BLaER1 treated with 17β-estradiol and CSF1 and Interleukin-3, amounts not matched to agents 10 nM and 100 nM (cell line): ENCODE measurements around the gene RANBP3.

ENCODE experiments used
- H3K27ac ChIP-seq, 11 experiments: shearing (Covaris generic); formaldehyde crosslinking; 2 replicates each; pipeline ENCODE4 v1.8.1; 2022
- H3K27me3 ChIP-seq, 11 experiments: shearing (Covaris generic); formaldehyde crosslinking; 2 replicates each; pipeline ENCODE4 v1.8.1; 2022
- H3K36me3 ChIP-seq, 11 experiments: shearing (Covaris generic); formaldehyde crosslinking; 2 replicates each; pipeline ENCODE4 v1.8.1; 2022
- H3K4me1 ChIP-seq, 10 experiments: shearing (Covaris generic); formaldehyde crosslinking; 2 replicates each; pipeline ENCODE4 v1.8.1; 2022
- H3K4me2 ChIP-seq, 11 experiments: shearing (Covaris generic); formaldehyde crosslinking; 2 replicates each; pipeline ENCODE4 v1.8.1; 2022
- H3K4me3 ChIP-seq, 10 experiments: shearing (Covaris generic); formaldehyde crosslinking; 2 replicates each; pipeline ENCODE4 v1.8.1; 2022
- H3K9ac ChIP-seq, 11 experiments: shearing (Covaris generic); formaldehyde crosslinking; 2 replicates each; pipeline ENCODE4 v1.8.1; 2022
- H3K9me3 ChIP-seq, 11 experiments: shearing (Covaris generic); formaldehyde crosslinking; replicated peaks in 1 of 11; 2 replicates each; pipeline ENCODE4 v1.8.1; 2022
- H4K20me1 ChIP-seq, 11 experiments: shearing (Covaris generic); formaldehyde crosslinking; 2 replicates each; pipeline ENCODE4 v1.8.1; 2022
- Cebpa-rat ChIP-seq, 11 experiments: shearing (Covaris generic); IDR thresholded peaks; 2 replicates each; pipeline ENCODE4 v1.8.1; 2022

The RANBP3 gene

GRCh38 chr19:5931251-5931650, 46.7 kb downstream of the RANBP3 start:
- Histone ChIP-seq H3K4me2 (no peak overlapping the region), H3K9me3 (no peaks in the 10 kb centered on the region), H3K4me3 (no peak overlapping the region), H3K27me3 (no peaks in the 10 kb centered on the region), H4K20me1 (peaks cover 26 to 84% (median 54%) of the 10 kb centered on the region in 11 experiments; a peak in 20 of 22 replicates), H3K36me3 (peaks cover 88 to 100% (median 98%) of the 10 kb centered on the region in 11 experiments), H3K9ac (no peak overlapping the region), H3K4me1 (peaks cover 0 to 30% (median 25%) of the 10 kb centered on the region in 10 experiments; a peak in 15 of 20 replicates), H3K27ac (no peak overlapping the region)
- TF ChIP-seq Cebpa-rat (IDR thresholded peaks at IDR 0.05) = no peak

- no peaks in the 10 kb centered on the region for H3K9me3 ChIP-seq
- H3K9ac ChIP-seq = peak overlapping the region in 1 of 11 experiments; percentile 33; a peak in 1 of 22 replicates
- H3K36me3 ChIP-seq = peaks cover 97 to 100% (median 100%) of the 10 kb centered on the region in 11 experiments
- H3K4me3 ChIP-seq = no peak overlapping the region
- no peaks in the 10 kb centered on the region for H3K27me3 ChIP-seq
- TF ChIP-seq Cebpa-rat (IDR thresholded peaks at IDR 0.05) = no peak
- H4K20me1 ChIP-seq = peaks cover 10 to 79% (median 44%) of the 10 kb centered on the region in 11 experiments; a peak in 19 of 22 replicates
- no peak overlapping the region for H3K27ac ChIP-seq
- H3K4me2 ChIP-seq = no peak overlapping the region
- peaks cover 0 to 14% (median 10%) of the 10 kb centered on the region in 10 experiments; a peak in 8 of 20 replicates for H3K4me1 ChIP-seq
Observed at GRCh38 chr19:5929625-5930024, 48.3 kb downstream of the RANBP3 start.

- H3K4me3 ChIP-seq = no peak overlapping the region
- peak overlapping the region in 1 of 11 experiments; percentile 12; a peak in 1 of 22 replicates for H3K9ac ChIP-seq
- peaks cover 100% of the 10 kb centered on the region in 11 experiments for H3K36me3 ChIP-seq
- H3K4me2 ChIP-seq = no peak overlapping the region
- H3K27ac ChIP-seq = no peak overlapping the region
- H3K27me3 ChIP-seq = no peaks in the 10 kb centered on the region
- H3K9me3 ChIP-seq = no peaks in the 10 kb centered on the region
- peaks cover 7 to 79% (median 40%) of the 10 kb centered on the region in 11 experiments; a peak in 19 of 22 replicates for H4K20me1 ChIP-seq
- H3K4me1 ChIP-seq = peaks cover 0 to 12% (median 9%) of the 10 kb centered on the region in 10 experiments; a peak in 7 of 20 replicates
- TF ChIP-seq Cebpa-rat (IDR thresholded peaks at IDR 0.05) = no peak
Observed at GRCh38 chr19:5929179-5929578, 48.8 kb downstream of the RANBP3 start.

GRCh38 chr19:5927441-5927821, 50.5 kb downstream of the RANBP3 start:
- H3K9ac ChIP-seq = peak overlapping the region in 4 of 11 experiments; percentile 26 to 35 (median 30); a peak in 4 of 22 replicates
- no peak for TF ChIP-seq Cebpa-rat (IDR thresholded peaks at IDR 0.05)
- peak overlapping the region in 1 of 11 experiments; percentile 7; a peak in 2 of 22 replicates for H3K27ac ChIP-seq
- peaks cover 0 to 12% (median 9%) of the 10 kb centered on the region in 10 experiments; a peak in 7 of 20 replicates for H3K4me1 ChIP-seq
- H3K9me3 ChIP-seq = no peaks in the 10 kb centered on the region
- no peak overlapping the region for H3K4me3 ChIP-seq
- H3K4me2 ChIP-seq = peak overlapping the region in 2 of 11 experiments; percentile 5 to 6; a peak in 1 of 22 replicates
- H3K36me3 ChIP-seq = peaks cover 99 to 100% (median 100%) of the 10 kb centered on the region in 11 experiments
- no peaks in the 10 kb centered on the region for H3K27me3 ChIP-seq
- H4K20me1 ChIP-seq = peaks cover 0 to 79% (median 23%) of the 10 kb centered on the region in 11 experiments; a peak in 18 of 22 replicates

- TF ChIP-seq Cebpa-rat (IDR thresholded peaks at IDR 0.05) = no peak
- Histone ChIP-seq H4K20me1 (peaks cover 0 to 79% (median 24%) of the 10 kb centered on the region in 11 experiments; a peak in 19 of 22 replicates), H3K4me1 (peaks cover 0 to 12% (median 9%) of the 10 kb centered on the region in 10 experiments; a peak in 7 of 20 replicates), H3K27ac (no peak overlapping the region), H3K4me3 (no peak overlapping the region), H3K4me2 (peak overlapping the region in 2 of 11 experiments; percentile 5 to 6; a peak in 1 of 22 replicates), H3K9me3 (no peaks in the 10 kb centered on the region), H3K9ac (peak overlapping the region in 4 of 11 experiments; percentile 8 to 35 (median 29); a peak in 3 of 22 replicates), H3K36me3 (peaks cover 99 to 100% (median 100%) of the 10 kb centered on the region in 11 experiments), H3K27me3 (no peaks in the 10 kb centered on the region)
Observed at GRCh38 chr19:5926641-5927440, 51.1 kb downstream of the RANBP3 start.

GRCh38 chr19:5925830-5926427, 52.0 kb downstream of the RANBP3 start:
- TF ChIP-seq Cebpa-rat (IDR thresholded peaks at IDR 0.05) = no peak
- peaks cover 0 to 78% (median 24%) of the 10 kb centered on the region in 11 experiments; a peak in 18 of 22 replicates for H4K20me1 ChIP-seq
- H3K4me1 ChIP-seq = peaks cover 0 to 12% (median 9%) of the 10 kb centered on the region in 10 experiments; a peak in 7 of 20 replicates
- H3K4me3 ChIP-seq = no peak overlapping the region
- no peaks in the 10 kb centered on the region for H3K27me3 ChIP-seq
- H3K36me3 ChIP-seq = peaks cover 99 to 100% (median 100%) of the 10 kb centered on the region in 11 experiments
- no peak overlapping the region for H3K4me2 ChIP-seq
- no peak overlapping the region for H3K27ac ChIP-seq
- no peak overlapping the region for H3K9ac ChIP-seq
- H3K9me3 ChIP-seq = no peaks in the 10 kb centered on the region

GRCh38 chr19:5923356-5923755, 54.6 kb downstream of the RANBP3 start:
- Histone ChIP-seq H3K4me1 (peaks cover 0 to 12% (median 9%) of the 10 kb centered on the region in 10 experiments; a peak in 7 of 20 replicates), H3K9me3 (no peaks in the 10 kb centered on the region), H3K4me2 (no peak overlapping the region), H3K36me3 (peaks cover 99 to 100% (median 100%) of the 10 kb centered on the region in 11 experiments), H3K27me3 (no peaks in the 10 kb centered on the region), H4K20me1 (peaks cover 0 to 93% (median 24%) of the 10 kb centered on the region in 11 experiments; a peak in 18 of 22 replicates), H3K4me3 (no peak overlapping the region), H3K9ac (no peak overlapping the region), H3K27ac (no peak overlapping the region)
- no peak for TF ChIP-seq Cebpa-rat (IDR thresholded peaks at IDR 0.05)

GRCh38 chr19:5922161-5922545, 55.8 kb downstream of the RANBP3 start:
- Histone ChIP-seq H3K27me3 (no peaks in the 10 kb centered on the region), H3K4me2 (no peak overlapping the region), H4K20me1 (peaks cover 0 to 88% (median 22%) of the 10 kb centered on the region in 11 experiments; a peak in 17 of 22 replicates), H3K4me3 (no peak overlapping the region), H3K4me1 (peaks cover 0 to 6% (median 2%) of the 10 kb centered on the region in 10 experiments; a peak in 6 of 20 replicates), H3K36me3 (peaks cover 97 to 99% (median 98%) of the 10 kb centered on the region in 11 experiments), H3K9ac (no peak overlapping the region), H3K27ac (no peak overlapping the region), H3K9me3 (no peaks in the 10 kb centered on the region)
- no peak for TF ChIP-seq Cebpa-rat (IDR thresholded peaks at IDR 0.05)
